ENCODE results near the gene TRPM2.
A peak's percentile ranks its signal among the peaks of the same experiment; 100 is the strongest.

The TRPM2 gene

DNA sequence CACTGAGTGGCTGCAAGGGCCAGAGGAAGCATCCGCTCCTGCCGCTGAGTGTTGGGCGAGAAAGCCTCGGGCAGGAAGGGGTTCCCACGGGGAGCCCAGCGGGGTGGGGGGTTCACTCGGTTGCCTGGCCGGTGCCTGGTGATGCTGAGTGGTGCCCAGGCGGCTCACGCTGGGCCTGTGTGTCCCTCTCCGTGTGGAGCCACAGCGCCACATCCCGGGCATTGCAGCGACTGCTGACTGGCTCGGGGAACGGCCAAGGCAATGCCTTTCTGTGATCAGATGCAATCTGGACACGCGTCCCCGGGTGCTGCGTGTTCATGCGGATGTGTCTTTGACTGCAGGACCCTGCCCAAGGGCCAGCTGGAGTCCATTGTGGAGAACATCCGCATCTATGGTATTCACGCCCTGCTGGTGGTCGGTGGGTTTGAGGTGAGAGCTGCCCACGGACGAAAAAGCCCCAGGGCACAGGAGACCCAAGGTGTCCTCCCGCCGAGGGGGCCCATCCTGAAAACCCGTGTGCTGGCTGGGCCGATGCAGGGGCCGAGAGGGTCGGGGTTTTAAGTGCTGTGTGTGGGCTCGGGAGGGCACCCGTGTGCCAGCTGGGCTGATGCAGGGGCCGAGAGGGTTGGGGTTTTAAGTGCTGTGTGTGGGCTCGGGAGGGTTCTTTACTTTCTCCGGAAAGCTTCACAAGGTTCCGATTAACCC is 30.6 kb upstream of the TRPM2 start:
- no peak for DNase-seq

DNA sequence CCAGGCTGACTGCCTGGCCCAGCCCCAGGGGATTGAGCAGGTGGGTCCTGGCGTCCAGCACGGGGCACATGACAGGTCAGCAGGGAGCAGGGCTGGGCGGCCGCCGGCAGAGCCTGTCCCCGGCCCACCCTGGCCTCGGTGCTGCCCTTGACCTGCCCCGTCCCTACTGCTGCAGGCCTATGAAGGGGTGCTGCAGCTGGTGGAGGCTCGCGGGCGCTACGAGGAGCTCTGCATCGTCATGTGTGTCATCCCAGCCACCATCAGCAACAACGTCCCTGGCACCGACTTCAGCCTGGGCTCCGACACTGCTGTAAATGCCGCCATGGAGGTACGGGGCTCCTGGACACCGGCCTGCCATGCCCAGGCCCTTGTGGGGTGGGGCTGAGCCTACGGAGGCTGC is 29.8 kb upstream of the TRPM2 start:
- DNase-seq: no peak

DNA sequence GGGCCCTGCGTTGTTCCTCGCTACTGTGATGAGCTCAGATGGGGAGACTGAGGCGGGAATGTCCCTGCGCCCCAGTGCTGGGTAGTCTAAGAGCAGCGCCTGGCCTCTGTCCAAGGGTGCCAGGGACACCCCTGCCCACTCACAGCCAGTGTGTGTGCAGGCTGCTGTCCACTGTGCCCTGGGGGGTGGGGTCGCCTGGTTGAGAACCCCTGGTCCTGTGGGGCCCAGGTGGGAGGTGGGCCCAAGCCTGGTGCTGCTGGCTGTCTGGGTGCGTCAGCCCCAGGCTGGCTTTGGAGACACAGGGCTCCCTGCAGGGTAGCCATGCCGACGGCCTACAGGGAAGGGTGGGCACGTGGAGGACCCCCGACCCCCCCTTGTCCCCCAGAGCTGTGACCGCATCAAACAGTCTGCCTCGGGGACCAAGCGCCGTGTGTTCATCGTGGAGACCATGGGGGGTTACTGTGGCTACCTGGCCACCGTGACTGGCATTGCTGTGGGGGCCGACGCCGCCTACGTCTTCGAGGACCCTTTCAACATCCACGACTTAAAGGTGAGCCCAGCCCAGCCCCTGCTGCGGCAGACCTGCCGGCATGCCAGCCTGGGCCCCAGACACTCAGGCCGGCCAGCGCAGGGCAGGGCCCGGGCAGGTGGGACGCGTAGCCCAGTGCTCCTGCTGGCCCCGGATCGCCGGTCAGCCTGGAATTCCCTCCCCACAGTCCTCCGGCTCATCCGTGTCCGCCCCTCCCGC is 29.1 kb upstream of the TRPM2 start:
- DNase-seq: no peak

DNA sequence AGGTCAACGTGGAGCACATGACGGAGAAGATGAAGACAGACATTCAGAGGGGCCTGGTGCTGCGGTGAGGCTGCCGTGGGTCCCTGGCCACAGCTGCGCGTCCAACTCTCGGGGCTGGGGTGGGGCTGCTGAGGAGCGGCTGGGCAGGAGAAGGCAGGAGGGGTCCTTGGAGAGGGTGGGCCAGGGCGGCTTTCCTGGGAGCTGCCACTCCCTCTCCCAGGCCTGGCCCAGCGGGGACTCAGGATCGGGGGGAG is 28.6 kb upstream of the TRPM2 start:
- no peak for DNase-seq

DNA sequence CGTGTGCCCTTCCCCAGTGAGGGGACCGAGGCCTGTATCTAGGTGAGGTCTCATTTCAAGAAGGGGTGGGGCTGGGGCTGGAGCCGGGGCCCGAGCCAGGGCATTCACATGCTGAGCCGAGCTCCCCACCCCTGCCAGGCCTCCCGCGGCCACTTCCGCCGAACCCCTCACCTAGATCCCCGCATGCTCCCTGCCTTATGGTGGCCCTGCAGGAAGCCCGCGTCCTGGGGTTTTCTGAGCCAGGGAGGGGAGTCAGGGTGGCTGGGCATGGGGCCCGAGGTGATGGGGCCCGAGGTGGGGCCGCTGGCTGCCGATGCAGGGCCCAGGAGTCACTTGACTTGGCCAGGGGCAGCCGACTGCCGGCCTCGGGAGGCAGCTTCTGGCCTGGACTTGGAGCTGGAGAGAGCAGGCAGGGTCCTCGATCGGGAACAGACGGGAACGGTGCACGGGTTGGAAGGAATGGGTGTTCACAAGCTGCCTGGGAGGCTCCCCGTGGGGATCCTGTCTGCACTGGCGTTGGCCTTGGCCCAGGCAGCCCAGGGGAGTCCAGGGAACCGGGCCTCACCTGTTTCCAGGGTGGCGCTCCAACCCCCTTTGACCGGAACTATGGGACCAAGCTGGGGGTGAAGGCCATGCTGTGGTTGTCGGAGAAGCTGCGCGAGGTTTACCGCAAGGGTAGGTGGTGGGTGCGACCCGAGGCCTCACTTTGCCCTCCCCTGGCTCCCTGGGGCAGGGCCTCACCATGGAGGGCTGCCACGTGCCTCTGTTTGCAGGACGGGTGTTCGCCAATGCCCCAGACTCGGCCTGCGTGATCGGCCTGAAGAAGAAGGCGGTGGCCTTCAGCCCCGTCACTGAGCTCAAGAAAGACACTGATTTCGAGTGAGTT is 27.8 kb upstream of the TRPM2 start:
- no peak for DNase-seq

DNA sequence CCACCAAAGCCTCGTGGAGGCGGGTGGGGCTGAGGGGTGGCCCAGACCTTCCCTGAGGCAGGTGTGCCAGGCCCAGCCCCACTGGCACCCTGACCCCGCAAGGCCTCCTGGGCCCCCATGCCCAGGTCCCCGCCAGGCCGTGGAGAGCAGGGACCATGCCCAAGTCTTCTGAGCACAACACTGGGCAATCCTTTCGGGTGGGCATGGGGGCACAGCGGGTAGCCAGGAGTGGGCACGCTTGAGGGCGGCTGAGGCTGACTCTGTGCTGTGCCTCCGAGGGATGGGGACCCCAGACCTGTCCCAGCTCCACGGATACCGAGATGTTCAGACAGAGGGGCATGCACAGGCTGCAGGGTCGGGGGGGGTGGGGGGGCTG is 27.2 kb upstream of the TRPM2 start:
- no peak for DNase-seq

DNA sequence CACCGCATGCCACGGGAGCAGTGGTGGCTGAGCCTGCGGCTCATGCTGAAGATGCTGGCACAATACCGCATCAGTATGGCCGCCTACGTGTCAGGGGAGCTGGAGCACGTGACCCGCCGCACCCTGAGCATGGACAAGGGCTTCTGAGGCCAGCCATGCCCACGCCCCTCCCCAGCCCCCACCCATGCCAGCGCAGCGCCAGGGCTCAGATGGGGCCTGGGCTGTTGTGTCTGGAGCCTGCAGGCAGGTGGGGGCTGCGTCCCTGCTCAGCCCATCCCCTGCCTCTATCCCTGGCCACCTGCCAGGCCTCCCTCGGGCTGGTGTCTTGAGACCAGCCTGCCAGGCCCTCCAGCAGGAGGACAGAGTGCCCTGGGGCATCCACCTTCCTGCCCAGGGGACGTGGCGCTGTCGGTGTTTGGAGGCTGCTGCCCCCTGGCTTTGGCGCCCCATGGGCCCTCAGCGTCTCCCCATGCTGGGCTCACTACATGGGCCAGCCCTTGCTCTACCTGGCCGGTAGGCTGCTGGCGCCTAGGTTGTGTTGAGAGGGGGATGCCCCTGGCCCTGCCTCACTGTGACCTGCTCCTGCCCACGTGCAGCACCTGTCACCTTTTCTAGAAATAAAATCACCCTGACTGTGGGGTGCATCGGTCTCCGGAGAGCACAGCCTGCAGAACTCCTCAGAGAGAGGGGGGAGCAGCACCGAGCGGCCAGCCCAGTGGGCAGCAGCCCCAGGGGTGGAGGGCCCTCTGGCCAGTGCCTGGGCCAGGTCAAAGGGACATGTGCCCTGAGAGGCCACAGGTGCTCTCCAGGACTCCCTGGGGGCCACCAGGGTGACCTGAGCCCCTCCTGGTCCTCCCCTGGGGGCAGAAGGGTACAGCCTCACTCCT is 26.5 kb upstream of the TRPM2 start:
- no peak for DNase-seq

DNA sequence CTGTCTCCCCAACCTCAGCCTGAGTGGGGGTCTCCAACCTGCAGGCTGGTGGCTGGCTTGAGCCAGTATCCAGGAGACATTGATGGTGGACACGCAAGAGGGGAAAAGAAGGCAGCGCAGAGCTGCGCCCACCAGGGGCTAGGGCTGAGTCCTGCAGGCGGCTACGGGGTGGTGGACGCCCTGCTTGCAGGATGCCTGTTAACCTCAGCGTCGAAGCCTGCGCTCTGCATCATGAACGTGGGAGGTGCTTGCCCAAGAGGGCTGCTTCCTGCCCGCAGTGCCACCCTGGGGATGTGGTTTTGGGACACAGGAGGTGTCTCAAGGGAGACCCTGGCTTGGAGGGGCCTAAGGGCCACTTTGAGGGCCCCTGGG is 25.8 kb upstream of the TRPM2 start:
- DNase-seq: no peak

DNA sequence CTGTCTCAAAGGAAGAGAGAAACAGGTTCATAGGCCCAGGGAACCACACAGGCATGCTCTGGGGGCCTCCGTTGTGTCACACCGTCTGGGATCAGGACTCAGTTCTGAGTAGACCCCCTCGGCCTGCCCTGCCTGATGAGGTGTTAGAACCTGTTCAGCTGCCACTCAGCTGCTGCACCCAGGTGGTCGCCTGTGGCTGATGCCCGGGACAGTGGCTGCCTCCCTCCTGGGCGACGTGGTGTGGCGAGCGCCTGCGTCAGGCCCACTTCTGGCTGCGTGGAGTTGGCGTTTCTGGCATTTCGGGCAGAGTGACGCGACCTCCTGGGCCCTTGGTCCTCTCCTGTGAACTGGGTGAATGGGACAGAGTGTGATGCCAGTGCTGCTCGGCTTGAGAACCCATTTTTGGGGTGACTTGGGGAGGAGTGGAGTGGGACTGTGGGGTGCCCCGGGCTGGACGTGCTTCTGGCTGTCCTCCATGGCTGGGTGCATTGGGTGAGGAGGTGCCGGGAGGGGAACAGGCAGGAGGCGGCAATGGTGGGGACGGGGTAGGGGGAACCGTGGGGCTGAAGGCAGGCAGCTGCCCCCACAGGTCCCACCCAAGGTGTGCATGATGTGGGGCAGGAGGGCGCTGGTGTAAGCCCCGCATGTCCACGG is 25.1 kb upstream of the TRPM2 start:
- DNase-seq: no peak

DNA sequence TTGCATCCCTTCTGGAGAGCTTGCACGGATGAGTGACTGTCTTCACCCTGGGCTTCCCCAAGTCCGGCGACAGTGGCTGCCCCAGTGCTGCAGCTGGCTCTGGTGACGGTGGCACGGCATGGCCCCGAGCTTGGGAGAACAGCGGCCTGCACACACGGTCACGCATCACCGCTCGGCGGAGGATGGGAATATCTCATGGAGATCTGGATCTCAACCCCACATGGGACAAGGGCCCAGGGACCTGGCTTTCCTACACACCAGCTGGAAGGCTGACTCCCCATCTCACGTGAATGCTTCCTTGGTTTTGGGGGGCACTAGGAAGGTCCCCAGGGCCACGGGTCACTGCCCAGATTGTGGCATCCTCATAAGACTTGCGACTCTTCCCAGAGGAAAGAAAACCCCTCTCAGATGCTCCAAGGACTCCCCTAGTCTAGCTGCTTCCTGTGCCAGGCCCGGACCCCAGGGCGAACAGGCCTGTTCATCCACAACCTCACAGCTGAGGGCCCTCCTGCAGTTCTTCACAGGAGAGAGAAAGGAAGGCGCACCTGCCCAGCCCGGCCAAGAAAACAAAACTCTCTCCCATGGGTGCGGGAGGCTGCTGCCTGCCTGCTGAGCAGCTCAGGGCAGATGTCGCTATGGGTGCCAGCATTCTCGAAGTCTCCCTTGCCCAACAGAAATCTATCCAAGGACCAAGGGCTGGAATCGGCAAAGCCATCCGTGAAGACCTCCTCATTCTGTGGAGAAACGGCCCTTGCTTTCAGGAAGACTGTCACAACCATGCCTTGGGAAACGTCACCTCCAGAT is 24.1 kb upstream of the TRPM2 start:
- DNase-seq: peak; percentile 20

DNA sequence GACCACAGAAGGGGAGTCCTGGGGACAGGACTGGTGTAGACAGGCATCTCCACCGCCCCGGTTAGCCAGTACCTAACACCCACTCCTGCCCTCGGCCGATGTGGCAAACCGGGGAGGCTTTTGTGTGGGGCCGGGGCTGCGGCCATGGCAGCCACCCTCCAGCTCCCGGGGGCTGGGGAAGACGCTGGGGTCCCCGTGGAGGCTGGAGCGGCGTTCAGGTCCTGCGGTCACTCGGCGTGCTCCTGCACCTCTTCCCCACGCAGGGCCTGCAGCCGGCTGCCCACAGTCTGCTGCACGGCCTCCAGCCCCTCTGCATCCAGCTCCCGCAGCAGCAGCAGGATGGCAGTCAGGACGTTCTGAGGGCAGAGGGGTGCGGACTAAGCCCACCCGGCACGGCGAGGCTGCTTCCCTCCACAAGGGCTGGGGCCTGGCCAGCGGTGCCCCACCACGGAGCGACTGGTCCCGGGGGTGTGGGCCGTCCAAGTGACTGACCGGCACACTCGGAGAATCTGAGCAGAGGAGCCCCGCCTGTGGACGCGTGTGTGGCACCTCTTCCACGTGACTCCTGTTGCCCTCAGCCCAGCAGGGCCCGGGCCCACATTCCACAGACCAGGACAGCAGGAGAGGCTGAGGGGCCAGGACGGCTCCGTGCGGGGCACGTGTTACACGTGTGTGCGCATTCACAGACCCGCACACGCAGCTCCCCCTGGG is 23.3 kb upstream of the TRPM2 start:
- no peak for DNase-seq

DNA sequence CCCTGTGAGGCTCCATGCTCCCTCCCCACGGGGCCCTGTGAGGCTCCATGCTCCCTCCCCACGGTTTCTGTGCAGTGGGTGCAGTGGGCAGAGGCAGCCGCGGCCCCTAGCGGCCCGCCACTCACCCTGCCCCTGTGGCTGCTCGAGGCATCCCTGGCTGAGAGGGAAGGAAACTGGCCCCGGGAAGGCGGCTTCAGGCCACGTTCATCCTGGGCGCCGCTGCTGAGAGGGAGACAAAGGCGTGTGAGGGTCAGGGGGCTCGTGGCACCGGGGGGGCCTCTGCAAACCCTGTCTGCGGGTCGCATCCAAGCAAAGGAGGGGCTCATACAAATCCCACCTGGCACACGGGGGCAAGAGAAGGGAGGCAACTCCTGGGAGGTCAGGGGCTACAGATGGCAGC is 22.7 kb upstream of the TRPM2 start:
- DNase-seq: no peak

DNA sequence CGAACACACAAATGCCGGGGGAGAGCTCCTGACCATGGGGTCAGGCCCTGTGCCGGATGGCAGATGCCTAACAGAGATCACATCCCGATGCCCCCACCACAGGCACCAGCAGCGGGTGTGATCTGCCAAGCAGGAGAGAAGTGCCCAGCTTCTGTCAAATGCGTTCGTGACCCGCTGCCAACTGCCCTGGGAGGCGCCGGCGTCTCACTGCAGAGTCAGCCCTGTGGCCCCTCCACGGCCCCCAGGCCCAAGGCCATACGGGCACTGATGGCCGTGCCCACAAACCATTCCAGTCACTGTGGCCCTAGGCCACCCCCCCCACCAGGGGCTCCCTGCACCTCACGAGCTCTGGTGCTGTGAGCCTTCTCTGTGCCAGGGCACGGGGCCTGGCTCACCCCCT is 22.2 kb upstream of the TRPM2 start:
- DNase-seq: no peak

DNA sequence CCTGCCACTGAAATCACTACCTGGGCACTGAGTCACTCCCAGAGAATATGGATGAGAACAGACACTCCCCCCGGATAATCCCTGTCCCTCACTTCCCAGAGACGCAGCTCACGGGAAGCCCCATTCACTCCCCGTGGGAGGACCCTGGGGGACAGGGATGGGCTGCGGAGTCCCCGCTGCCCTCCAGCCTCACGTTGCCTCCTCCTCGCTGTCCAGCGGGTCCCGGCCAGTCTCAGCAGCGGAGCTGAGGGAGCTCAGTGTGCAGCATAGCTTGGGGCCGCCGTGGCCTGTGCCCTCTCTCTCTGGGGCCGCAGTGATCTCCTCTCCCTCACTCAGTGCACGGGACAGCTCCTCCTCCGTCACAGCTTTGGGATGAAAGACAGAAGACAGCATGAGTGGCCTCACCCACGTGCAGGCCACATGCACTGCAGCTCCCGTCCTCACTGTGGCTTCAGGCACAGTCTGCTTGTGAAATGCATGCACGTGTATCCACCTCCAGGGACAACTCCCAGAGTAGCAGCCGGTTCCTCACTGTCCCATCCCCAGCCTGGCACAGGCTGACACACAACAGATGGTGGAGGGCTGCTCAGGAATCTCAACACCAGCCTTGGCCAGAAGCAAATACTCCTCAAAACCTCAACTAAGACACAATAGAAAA is 21.6 kb upstream of the TRPM2 start:
- DNase-seq: no peak

DNA sequence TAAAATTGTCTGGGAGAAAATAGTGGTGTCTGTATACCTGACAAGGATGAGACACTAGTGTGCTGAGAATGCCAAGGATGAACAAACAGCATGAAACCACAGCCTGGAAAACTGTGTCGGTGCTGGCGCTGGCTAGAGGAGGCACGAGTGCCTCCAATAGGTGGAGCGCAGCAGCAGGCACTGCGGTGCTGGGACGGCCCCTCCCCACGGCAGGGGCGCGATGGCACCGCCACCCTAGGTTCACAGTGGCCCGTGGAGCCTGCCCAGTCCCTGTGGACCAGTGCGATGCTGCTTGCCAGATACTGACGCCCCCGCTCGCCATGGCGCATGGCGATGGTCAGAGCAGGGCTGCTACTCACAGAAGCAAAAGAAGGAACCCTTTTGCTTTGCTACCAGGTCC is 21.0 kb upstream of the TRPM2 start:
- DNase-seq: no peak

DNA sequence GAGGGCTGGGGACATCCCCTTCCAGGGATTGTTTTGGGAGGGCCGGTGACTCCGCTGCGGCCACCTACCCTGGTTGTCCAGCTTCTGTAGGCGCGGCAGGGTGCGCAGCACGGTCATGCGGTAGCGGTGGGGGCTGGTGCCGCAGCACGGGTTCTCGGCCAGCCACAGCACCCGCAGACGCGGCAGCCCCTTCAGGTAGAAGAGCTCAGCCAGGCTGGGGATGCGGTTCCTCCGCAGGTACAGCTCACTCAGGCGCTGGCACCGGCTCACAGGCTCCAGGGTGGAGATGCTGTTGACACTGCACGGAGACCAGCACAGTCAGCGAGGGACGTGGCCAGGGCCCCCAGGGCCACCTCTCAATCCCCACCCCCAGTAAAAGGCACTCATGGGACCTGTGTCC is 20.5 kb upstream of the TRPM2 start:
- DNase-seq: no peak

DNA sequence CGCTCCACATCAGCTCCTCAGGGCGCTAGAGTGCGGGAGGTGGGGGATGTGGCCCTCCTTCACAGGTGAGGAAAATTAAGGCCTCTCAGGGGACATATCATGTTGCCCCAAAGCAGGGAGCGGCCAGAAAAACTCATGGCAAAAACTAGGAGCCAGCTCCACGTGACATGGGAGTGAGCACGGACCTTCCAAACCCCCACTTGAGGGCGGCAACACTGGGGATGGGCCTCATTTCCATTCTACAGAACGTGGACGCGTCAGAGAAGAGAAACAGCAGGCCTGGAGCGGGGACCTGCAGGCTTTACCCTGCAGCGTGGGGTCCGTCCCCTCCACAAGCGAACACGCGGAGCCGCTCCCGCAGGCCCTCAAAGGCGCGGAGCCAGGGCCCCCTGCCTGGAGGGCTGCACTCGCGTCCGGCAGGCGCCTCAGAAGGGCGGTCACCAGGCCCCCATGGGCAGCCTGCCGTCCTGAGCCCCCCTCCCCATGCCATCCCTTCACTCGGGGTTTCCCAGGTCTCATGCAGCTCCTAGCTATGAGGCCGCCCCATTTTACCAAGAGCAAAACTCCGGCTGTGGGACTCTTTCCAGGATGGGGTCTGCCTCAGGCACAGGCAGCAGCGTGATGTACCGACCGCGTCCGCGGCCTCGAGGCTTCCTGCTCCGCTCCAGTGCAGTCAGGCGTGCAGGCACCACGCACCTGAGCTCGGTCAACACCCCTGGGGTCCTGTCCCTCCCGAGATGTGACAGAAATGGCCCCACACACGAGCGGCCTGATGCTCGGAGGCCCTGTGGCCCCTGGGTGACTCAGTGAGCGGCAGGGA is 19.7 kb upstream of the TRPM2 start:
- no peak for DNase-seq

DNA sequence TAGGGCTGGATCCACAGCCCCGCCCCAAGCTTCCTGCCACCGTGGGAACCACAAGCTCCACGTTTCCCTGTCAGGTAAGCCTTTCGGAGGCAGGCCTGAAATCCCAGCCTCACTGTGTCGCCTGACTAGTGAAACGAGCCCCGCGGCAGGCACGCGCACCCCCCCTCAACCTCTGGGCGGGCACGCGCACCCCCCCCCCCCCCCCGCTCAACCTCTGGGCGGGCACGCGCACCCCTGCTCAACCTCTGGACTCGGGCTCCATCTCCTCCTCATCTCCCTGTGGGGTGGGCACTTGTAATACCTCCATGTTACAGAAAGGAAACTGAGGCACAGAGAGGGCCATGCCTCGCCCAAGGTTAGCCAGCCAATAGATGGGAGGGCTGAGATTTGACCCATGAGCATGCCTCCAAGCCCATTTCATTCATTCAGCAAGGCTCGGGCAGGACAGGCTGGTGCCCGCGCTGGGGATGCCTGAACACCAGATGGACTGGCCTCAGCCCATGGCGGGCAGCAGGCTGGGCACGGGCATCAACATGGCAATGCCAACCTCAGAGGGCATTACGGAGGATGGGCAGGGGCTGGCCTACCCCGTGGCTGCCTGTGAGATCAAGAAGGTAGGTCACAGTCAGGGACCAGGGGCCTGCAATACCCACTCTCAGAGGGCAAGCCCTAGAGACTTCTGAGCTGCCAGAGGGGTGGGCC is 18.9 kb upstream of the TRPM2 start:
- DNase-seq: no peak

All from midbrain (tissue), 1 donor.